HepG2 (cell line): Measurements from ENCODE around the gene PSMA2. TPM values are rescaled to one million over a fixed set of nuclear protein-coding genes. Genes with fewer than 3 reads are reported as not detected.

Experiments used
- BHLHE40 ChIP-seq: IDR thresholded peaks from 2 replicates; pipeline ENCODE4 v1.6.1; 2011; ENCODE audit warnings: low read length, improper control_type of control experiment
- BRD4 ChIP-seq: sonication (generic); formaldehyde crosslinking; IDR thresholded peaks from 2 replicates; pipeline ENCODE4 v1.4.0; 2020; ENCODE audit warnings: missing genetic modification reagents
- EZH2 ChIP-seq: conservative IDR thresholded peaks from 2 replicates; pipeline ENCODE4 v1.6.1; 2012; ENCODE audit warnings: mild to moderate bottlenecking, low read depth, low read length, moderate library complexity
- FIP1L1 ChIP-seq: fragments of 200-400 bp; formaldehyde crosslinking; IDR thresholded peaks from 2 replicates; pipeline ENCODE4 v1.6.1; 2018; ENCODE audit warnings: low read depth, mild to moderate bottlenecking, low read length, moderate library complexity, borderline replicate concordance; ENCODE audit not compliant: insufficient read depth
- FOXK1 ChIP-seq: sonication (generic); formaldehyde crosslinking; IDR thresholded peaks from 2 replicates; pipeline ENCODE4 v1.4.0; 2020; ENCODE audit warnings: low read depth, missing genetic modification reagents, borderline replicate concordance
- HMG20A ChIP-seq: IDR thresholded peaks from 2 replicates; pipeline ENCODE4 v1.6.1; 2016; ENCODE audit warnings: borderline replicate concordance
- HNRNPLL ChIP-seq: fragments of 200-400 bp; formaldehyde crosslinking; IDR thresholded peaks from 2 replicates; pipeline ENCODE4 v1.6.1; 2017; ENCODE audit warnings: mild to moderate bottlenecking, low read depth, low read length; ENCODE audit not compliant: poor library complexity, severe bottlenecking
- KDM6A ChIP-seq: IDR thresholded peaks from 2 replicates; pipeline ENCODE4 v1.6.1; 2016; ENCODE audit warnings: low read depth
- PCBP2 ChIP-seq: fragments of 200-400 bp; formaldehyde crosslinking; optimal IDR thresholded peaks from 2 replicates; pipeline ENCODE3; 2018; ENCODE audit warnings: low read length, low read depth; ENCODE audit not compliant: poor library complexity, severe bottlenecking
- RXRB ChIP-seq: IDR thresholded peaks from 2 replicates; pipeline ENCODE4 v1.6.1; 2016; ENCODE audit warnings: borderline replicate concordance, missing genetic modification reagents, missing compliant biosample characterization
- TAF1 ChIP-seq: sonication (generic); formaldehyde crosslinking; IDR thresholded peaks from 2 replicates; pipeline ENCODE4 v1.4.0; 2020; ENCODE audit warnings: missing genetic modification reagents
- TOE1 ChIP-seq: sonication (generic); formaldehyde crosslinking; IDR thresholded peaks from 2 replicates; pipeline ENCODE4 v1.4.0; 2020; ENCODE audit warnings: mild to moderate bottlenecking, missing genetic modification reagents
- ZBTB25 ChIP-seq: IDR thresholded peaks from 2 replicates; pipeline ENCODE4 v1.6.1; 2018; ENCODE audit warnings: missing genetic modification reagents
- ZFX ChIP-seq: sonication (generic); formaldehyde crosslinking; IDR thresholded peaks from 2 replicates; pipeline ENCODE4 v1.4.0; 2020; ENCODE audit warnings: mild to moderate bottlenecking, low read depth, missing genetic modification reagents, moderate library complexity
- ZKSCAN5 ChIP-seq: sonication (generic); formaldehyde crosslinking; IDR thresholded peaks from 2 replicates; pipeline ENCODE4 v1.5.1; 2020; ENCODE audit warnings: mild to moderate bottlenecking, missing genetic modification reagents
- ZNF549 ChIP-seq: sonication (generic); formaldehyde crosslinking; IDR thresholded peaks from 2 replicates; pipeline ENCODE4 v1.5.0; 2020; ENCODE audit warnings: missing genetic modification reagents
- ZNF570 ChIP-seq: sonication (generic); formaldehyde crosslinking; IDR thresholded peaks from 2 replicates; pipeline ENCODE4 v1.4.0; 2020; ENCODE audit warnings: mild to moderate bottlenecking, missing genetic modification reagents, borderline replicate concordance
- ZNF768 ChIP-seq: sonication (generic); formaldehyde crosslinking; IDR thresholded peaks from 2 replicates; pipeline ENCODE4 v1.4.0; 2020; ENCODE audit warnings: missing genetic modification reagents
- ZNF816 ChIP-seq: sonication (generic); formaldehyde crosslinking; IDR thresholded peaks from 2 replicates; pipeline ENCODE4 v1.8.0; 2022; ENCODE audit warnings: missing genetic modification reagents, mild to moderate bottlenecking, borderline replicate concordance
- ZNF841 ChIP-seq: sonication (generic); formaldehyde crosslinking; IDR thresholded peaks from 2 replicates; pipeline ENCODE4 v1.8.1; 2023; ENCODE audit warnings: missing genetic modification reagents, borderline replicate concordance
- polyA plus RNA-seq, 8 experiments: library from polyadenylated mRNA; depleted of rRNA in 3 of 8; stranded (reverse) in 7 of 8; unstranded in 1 of 8; fragments of >200 nt; fragmentation: Illumina TruSeq in 4 of 8; extraction: Trizol in 4 of 8; gene quantifications; 2 replicates each; pipeline versions ENCODE4 v1.2.1 to v1.2.3, GENCODE V29; 2011 to 2016; ENCODE audit warnings: low read depth in 4 of 8, missing spikeins in 1 of 8, mixed read lengths in 1 of 8; ENCODE audit not compliant: insufficient read depth in 1 of 8
- total RNA-seq, 5 experiments: library from RNA; depleted of rRNA; stranded (reverse); fragments of >200 nt; fragmentation: Illumina TruSeq; extraction: Trizol; gene quantifications; 2 replicates each; pipeline ENCODE4 v1.2.3, GENCODE V29; 2016; ENCODE audit warnings: low read depth in 1 of 5
- TF ChIP-seq, protein P1 (sequence below): sonication (generic); formaldehyde crosslinking; IDR thresholded peaks from 2 replicates; pipeline ENCODE4 v1.9.0; 2021; ENCODE audit warnings: missing genetic modification reagents, mild to moderate bottlenecking, borderline replicate concordance
- TF ChIP-seq, protein P2 (sequence below): sonication (generic); formaldehyde crosslinking; IDR thresholded peaks from 2 replicates; pipeline ENCODE4 v1.8.0; 2022; ENCODE audit warnings: mild to moderate bottlenecking, missing genetic modification reagents, borderline replicate concordance
- TF ChIP-seq, protein P3 (sequence below): sonication (generic); formaldehyde crosslinking; IDR thresholded peaks from 2 replicates; pipeline ENCODE4 v1.4.0; 2020; ENCODE audit warnings: mild to moderate bottlenecking, missing genetic modification reagents

PSMA2 gene
- total and polyA plus RNA-seq, 2 of the 13 experiments (the other 11 are each of a cell fraction or from before 2014, with no cell fraction given), result 125 to 266 TPM

- TF ChIP-seq ZKSCAN5 (CRISPR knock-in tag) (no peak), ZBTB25 (CRISPR knock-in tag) (peak; percentile 70; the same call in 1 of the 2 replicates), KDM6A (CRISPR knock-in tag) (0 out of 2 replicates have a peak, but pooled peaks have one; percentile 15), ZFX (peak; percentile 79), TOE1 (CRISPR knock-in tag) (no peak), PCBP2 (no peak), FIP1L1 (0 out of 2 replicates have a peak, but pooled peaks have one; percentile 65), ZNF549 (no peak), ZNF816 (0 out of 2 replicates have a peak, but pooled peaks have one; percentile 39), BRD4 (CRISPR knock-in tag) (peak; percentile 27; the same call in 1 of the 2 replicates), FOXK1 (CRISPR knock-in tag) (no peak), ZNF841 (CRISPR knock-in tag) (no peak), HMG20A (CRISPR knock-in tag) (no peak), EZH2 (no peak), RXRB (peak; percentile 62), HNRNPLL (peak; percentile 91), ZNF570 (CRISPR knock-in tag) (no peak), BHLHE40 (no peak), TAF1 (CRISPR knock-in tag) (peak; percentile 98), ZNF768 (CRISPR knock-in tag) (peak; percentile 63)
- TF ChIP-seq, protein P1, sequence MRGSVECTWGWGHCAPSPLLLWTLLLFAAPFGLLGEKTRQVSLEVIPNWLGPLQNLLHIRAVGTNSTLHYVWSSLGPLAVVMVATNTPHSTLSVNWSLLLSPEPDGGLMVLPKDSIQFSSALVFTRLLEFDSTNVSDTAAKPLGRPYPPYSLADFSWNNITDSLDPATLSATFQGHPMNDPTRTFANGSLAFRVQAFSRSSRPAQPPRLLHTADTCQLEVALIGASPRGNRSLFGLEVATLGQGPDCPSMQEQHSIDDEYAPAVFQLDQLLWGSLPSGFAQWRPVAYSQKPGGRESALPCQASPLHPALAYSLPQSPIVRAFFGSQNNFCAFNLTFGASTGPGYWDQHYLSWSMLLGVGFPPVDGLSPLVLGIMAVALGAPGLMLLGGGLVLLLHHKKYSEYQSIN (CRISPR knock-in tag), result no peak
- TF ChIP-seq, protein P2, sequence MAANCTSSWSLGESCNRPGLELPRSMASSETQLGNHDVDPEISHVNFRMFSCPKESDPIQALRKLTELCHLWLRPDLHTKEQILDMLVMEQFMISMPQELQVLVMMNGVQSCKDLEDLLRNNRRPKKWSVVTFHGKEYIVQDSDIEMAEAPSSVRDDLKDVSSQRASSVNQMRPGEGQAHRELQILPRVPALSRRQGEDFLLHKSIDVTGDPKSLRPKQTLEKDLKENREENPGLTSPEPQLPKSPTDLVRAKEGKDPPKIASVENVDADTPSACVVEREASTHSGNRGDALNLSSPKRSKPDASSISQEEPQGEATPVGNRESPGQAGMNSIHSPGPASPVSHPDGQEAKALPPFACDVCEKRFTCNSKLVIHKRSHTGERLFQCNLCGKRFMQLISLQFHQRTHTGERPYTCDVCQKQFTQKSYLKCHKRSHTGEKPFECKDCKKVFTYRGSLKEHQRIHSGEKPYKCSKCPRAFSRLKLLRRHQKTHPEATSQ (CRISPR knock-in tag), result no peak
- TF ChIP-seq, protein P3, sequence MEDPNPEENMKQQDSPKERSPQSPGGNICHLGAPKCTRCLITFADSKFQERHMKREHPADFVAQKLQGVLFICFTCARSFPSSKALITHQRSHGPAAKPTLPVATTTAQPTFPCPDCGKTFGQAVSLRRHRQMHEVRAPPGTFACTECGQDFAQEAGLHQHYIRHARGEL (CRISPR knock-in tag), result no peak
Observed at GRCh38 chr7:42931834-42932651, at the start of gene PSMA2, which contains the start of gene MRPL32 (continued).
